GM19099 (cell line): ENCODE measurements around the gene AFF1.

Experiments used
- POLR2A ChIP-seq: IDR thresholded peaks from 3 replicates; pipeline ENCODE4 v1.6.1; 2011; ENCODE audit warnings: low read depth; ENCODE audit not compliant: insufficient read length; ENCODE audit errors: extremely low read depth

Gene AFF1

DNA sequence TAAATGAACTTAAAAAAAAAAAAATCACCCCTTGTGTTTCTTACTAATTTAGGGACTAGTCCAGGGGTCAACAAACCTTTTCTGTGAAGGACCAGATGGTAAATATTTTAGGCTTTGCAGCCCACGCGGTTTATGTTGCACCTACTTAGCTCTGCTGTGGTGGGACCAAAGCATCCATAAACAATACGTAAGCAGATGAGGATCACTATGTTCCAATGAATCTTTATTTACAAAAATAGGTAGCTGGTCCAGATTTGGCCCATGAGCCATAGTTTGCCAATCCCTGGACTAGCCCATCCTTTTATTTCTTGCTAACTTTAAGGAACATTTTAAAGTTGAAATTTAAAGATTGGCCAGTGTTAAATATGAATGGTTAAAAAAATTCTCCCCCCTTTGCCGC lies 95.3 kb downstream of the AFF1 start:
- no peak for TF ChIP-seq POLR2A

DNA sequence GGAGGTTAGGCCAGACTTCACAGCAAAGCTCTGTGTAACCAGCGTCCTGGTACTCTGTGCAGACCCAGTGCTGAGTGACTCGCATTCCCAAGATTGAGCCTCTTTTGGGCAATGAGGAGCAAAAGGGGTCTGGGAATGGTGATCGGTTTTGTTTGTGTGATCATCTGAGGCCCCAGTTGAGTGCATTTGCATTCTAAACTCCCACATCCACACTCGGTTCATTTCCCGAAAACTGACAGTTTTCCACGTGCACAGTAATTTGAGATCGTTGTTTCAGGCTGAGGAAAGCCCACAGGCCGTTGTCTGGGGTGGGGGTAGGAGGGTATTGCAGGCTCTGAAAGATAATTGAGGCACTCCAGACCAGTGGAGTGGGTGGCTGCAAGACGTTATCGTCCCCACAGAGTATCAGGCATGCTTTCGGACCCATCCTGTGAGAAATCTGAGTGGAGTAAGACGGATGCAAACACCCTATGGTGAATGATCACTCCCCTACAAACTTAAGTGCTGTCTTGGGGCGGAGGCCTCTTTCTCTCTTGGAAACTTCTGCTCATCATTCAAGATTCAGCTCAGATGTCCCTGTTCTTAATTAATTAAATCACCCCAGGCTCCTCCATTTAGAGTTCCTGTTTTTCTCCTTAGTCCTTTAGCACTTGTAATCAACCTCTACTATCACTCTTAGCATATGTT lies 96.1 kb downstream of the AFF1 start:
- no peak for TF ChIP-seq POLR2A

DNA sequence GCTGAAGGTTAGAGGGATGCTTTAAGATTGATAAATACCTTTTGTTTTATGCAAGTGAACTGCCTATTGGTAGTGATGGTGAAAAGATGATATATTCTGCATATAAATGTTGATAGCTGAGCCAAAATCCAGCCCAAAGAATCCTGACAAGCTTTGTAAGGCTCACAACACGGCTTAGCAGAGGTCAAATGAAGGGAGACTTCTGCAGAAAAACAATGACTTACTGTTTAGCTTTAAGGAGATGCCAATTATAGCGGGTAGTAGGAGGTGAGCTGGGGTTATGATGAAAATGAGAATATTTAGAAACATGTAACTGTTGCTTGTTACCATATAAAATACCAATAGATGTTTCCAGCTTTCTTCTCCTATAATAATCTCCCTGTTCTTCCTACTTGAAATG lies 97.1 kb downstream of the AFF1 start:
- no peak for TF ChIP-seq POLR2A

DNA sequence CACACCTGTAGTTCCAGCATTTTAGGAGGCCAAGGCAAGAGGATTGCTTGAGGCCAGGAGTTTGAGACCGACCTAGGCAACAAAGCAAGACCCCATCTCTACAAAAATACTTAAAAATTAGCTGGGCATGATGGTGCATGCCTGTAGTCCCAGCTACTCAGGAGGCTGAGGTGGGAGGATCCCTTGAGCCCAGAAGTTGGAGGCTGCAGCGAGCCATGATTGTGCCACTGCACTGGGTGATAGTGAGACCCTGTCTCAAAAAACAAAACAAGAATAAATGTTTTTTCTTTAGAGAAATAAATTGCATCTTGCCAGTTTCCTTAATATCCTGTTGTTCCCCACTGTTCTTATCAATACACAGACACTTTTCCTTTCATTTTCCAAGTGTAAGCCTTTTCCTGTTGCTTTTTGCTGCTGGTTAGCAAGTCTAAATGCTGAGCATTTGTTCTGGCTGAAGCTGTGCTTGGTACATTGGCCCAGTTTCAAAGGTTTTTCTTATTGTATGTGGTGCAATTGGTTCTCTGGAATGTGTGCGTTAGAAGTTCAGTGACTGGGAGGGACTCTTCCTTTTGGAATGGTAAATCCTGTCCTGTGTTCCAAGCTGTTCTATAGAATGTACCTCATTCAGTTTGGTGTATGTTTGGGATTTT lies 98.2 kb downstream of the AFF1 start:
- TF ChIP-seq POLR2A = no peak

DNA sequence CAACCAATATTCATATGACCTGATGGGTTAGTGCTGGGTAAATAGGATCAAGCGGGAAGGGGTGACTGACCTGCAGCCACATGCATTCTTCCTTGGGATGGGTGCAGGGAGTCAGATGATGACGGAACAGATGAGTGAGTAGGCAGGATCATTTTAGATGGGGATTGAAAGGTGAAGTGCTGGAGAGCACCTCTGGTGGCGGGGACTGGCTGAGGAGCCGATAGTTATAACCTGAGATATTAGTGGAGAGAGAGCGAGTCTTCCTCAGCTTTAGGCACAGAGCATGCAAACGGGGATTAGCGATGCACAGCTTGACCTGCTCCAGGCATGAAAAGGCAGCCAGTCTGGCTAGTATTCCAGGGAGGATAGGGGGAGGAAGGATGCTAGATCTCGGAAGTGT lies 99.1 kb downstream of the AFF1 start:
- TF ChIP-seq POLR2A = no peak

DNA sequence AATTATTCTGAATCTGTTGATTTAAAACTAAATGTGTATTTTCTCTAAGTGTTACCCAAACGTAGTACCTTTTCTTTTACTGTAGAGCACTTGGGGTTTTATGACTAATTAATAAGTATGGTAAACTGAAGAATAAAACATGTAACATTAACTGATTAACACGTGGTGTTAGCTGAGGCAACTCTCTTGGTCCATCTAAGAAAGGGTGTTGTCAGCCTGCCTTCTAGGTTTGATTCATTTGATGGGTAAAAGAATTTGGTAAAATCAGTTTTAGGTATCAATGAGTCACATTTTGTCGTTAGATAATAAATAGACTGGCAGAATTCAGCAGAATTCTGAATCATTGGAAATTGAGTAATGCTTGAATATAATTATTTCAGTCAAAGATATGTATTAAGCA lies 99.7 kb downstream of the AFF1 start:
- no peak for TF ChIP-seq POLR2A

DNA sequence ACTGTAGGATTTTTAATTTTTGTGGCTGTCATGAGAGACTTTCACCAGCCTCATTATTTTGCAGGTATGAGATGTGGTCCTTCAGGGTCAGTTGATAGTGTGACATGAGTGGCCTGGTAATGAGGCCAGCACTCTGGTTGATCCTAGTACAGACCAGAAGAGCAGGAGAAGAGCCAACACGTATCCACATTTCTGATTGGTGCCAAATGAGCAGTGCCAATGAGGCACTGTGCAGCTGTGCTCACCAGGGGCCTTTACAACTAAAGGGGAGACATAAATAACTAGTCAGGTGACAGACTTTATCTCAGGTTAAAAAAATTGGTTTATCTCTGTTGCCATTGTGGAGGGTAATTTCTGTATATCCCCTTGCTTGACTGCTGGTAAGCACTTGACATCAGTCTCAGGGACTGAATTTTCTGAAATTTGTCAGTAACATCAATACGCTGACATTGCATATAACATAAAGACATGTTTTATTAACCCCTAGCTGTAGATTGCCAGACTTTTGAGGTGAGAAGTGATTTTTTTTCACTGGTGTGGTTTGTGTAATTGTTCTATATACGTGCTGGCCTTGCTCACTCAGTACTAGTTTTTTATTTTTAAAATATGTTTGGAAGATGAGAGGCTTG lies 101.2 kb downstream of the AFF1 start:
- no peak for TF ChIP-seq POLR2A

DNA sequence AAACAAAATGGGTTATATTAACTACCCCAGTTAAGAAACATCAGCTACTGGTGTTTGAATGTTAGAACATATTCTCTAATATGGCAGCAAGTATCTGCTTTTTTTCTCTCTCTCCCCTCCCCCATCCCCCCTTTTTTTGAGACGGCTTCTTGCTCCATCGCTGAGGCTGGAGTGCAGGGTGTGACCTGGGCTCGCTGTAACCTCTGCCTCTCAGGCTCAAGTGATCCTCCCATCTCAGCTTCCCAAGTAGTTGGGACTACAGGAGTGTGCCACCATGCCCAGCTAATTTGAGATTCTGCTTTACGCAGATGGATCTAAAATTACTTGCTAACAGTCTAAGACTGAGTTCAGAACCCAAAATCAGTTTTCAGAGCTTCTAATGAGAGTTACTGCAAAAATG lies 101.9 kb downstream of the AFF1 start:
- TF ChIP-seq POLR2A = no peak

DNA sequence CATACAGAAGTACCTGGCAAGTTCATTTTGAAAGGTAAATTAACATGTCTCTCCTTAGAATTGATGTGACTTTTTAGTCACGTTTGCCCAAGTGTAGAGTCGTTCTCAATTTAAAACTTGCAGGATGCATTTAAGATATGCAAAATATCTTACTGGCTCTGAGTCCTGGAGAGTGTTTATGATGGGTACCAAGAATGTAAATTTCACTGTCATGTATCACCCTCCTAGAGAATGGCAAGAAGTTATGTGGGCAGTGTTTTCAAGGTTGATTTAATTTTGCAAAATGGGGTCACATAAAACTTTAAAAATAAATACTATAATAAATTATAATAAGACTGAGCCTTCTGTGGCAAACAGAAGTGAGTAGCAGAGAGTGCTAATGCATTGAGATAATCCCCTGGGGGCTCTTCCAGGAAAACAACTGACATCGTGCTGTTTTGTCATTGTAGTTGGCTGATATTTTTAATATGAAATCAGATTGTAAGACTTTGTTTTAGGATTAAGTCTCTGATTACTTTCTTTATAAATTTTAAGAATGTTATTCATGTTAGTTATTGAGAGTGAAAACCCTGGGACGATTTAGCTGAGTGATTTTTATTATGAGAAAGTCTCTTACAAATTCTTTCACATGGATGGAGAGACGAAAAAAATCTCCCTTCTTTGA lies 103.0 kb downstream of the AFF1 start:
- TF ChIP-seq POLR2A = no peak

DNA sequence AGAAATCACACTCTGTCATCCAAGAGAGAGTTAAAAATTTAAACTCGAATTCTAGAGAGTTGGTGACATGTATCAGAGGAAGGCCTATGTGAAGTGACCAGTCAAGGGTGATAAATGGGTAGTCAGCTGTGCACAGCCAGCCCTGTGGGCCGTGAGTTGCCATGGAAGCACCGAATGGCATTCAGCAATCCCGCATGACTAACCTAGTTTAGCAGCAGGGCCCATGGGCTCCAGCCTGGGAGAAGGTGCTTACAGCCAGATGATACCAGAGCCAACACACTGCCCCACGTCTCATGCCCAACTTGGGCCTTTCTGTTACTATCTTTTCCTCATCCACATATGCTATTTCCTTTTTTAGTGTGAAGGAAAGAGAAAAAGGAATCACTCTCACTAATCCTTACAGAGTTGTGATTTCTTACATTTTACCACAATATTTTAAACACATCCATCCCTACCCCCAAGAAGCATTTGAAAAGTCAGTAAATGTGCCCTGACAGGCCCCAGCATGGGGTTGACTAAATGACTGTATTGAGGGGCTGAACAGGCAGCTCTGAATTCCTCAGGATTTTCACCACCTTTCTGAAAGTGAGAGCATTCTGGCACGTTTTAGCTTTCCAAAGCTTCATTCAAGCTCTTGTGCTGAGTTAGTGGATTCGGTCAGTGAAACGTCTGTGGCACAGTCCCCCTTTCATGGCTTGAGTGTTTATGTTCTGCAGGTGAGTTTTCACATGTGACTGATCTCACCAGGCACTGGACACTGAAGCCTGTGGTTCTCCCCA lies 104.2 kb downstream of the AFF1 start:
- no peak for TF ChIP-seq POLR2A

DNA sequence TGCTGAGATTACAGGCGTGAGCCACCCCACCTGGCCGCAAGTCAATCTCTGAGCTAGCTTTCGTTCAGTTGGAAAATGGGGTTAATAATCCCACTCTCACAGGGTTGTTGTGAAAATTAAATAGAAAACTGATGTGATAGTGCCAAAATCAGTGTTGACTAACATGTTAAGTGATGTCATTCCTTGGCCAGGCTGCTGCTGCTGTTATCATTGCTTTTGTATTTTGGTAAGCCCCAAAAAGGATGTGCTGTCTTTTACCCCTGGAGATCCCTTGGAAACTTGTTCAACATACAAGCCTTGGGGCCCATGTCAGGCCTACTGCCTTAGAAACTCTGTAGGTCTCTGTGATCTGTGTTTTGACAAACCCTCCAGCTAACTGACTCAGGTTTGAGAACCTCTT lies 106.3 kb downstream of the AFF1 start:
- TF ChIP-seq POLR2A = no peak

DNA sequence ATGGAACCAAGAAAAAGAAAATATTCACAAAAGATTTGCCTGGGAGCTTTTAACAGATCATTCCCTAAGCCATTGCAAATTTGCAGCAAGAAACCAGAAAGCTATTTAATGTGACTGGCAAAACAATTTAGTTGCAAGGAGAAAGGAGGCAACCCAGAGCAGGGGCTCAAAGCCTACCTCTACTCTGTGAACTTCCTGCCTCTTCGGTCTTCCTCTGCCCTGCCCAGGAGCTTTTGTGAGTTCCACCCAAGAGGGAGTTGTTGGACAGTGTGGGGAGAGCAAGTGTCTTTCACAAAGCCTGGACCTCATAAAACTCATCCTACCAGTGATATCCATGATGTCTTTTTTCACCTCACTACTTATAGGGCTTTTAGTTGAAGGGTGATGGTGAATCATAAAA lies 107.4 kb downstream of the AFF1 start:
- TF ChIP-seq POLR2A = no peak

DNA sequence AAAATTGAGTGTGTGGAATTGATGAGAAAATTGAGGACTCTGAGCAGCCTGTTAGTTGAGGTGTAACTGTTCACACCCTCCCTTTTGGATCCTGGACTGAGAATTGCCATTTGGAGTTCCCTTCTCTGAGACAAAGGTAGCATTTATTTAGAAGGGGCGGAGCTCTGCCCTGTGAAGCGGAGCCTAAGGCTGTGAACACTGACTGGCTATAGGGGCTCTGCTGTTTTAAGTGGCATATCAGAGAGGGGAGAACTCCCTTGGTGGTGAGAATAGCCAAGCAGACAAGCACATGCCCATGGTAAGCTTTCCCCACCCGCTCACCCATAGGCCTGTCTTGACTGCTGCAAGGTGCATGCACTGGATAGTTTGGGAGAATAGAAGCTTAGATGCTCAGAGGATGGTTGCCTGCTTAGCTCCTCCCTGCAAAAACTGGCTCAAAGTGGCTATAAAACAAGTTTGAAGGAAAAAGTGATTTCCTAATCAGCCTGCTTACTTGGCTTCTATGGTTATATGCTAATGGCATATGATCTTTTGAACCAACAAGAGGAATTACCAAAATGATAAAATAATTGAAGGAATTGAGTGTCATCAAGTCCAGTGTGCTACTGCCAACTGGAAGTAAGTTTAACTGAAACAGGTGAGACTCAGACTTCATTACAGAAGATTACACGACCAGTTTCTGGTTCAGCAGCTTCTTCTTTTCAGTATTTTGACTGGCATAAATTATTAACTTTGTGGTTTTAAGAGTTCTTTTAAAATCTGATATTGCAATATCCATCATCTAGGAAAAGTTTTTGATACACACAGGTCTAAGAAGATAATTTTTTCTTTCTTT lies 108.4 kb downstream of the AFF1 start:
- no peak for TF ChIP-seq POLR2A
